SK-N-SH (cell line): ENCODE data around the gene GPR157. TPM values are rescaled to one million over a fixed set of nuclear protein-coding genes. Genes with fewer than 3 reads are reported as not detected.

ENCODE experiments used
- CTCF ChIA-PET: fragments of 300-600, 350-600 bp; formaldehyde crosslinking; extraction: SDS; loops from one replicate; lab custom pipeline; 2021; lab: Yijun Ruan, JAX
- POLR2A ChIA-PET: fragments of 350-600 bp; sonication (Branson Sonifier 250); formaldehyde crosslinking; extraction: SDS; loops from one replicate; lab custom pipeline; 2020; ENCODE audit warnings: antibody characterized with exemption, inconsistent platforms; lab: Yijun Ruan, JAX
- DNase-seq: peaks from one replicate; pipeline ENCODE4 v3.0.0; 2012
- H2AFZ ChIP-seq: fragments of 200-600 bp; sonication (generic); 2 replicates; pipeline ENCODE4 v1.8.1; 2016; ENCODE audit warnings: antibody characterized with exemption, mild to moderate bottlenecking, low read depth
- H3F3A ChIP-seq: fragments of 200-600 bp; sonication (generic); replicated peaks from 2 replicates; pipeline ENCODE3; 2016; ENCODE audit warnings: antibody characterized with exemption, mild to moderate bottlenecking; ENCODE audit not compliant: insufficient read depth
- H3K27ac ChIP-seq, 2 experiments: fragments of 200-500 bp in 1 of 2; fragments of 200-600 bp in 1 of 2; sonication (Bioruptor generic) in 1 of 2; sonication (generic), shearing (Covaris generic) in 1 of 2; 2 replicates each; pipeline versions ENCODE4 v1.5.1 to v1.6.1; 2014 to 2016; ENCODE audit warnings: low read depth in 2 of 2, inconsistent platforms in 1 of 2, low read length in 1 of 2, mild to moderate bottlenecking in 1 of 2, mixed read lengths in 1 of 2
- H3K27me3 ChIP-seq: fragments of 200-600 bp; sonication (generic), shearing (Covaris generic); 2 replicates; pipeline ENCODE4 v1.6.1; 2016; ENCODE audit warnings: mixed run types; ENCODE audit not compliant: insufficient read depth
- H3K36me3 ChIP-seq, 2 experiments: fragments of 200-500 bp in 1 of 2; fragments of 200-600 bp in 1 of 2; sonication (Bioruptor generic) in 1 of 2; sonication (generic) in 1 of 2; replicated peaks in 1 of 2; 2 replicates each; pipeline versions ENCODE3 to v1.5.1; 2014 to 2016; ENCODE audit warnings: low read length in 1 of 2, mild to moderate bottlenecking in 1 of 2; ENCODE audit not compliant: insufficient read depth in 2 of 2, control insufficient read depth in 1 of 2
- H3K4me1 ChIP-seq, 2 experiments: fragments of 200-500 bp in 1 of 2; fragments of 200-600 bp in 1 of 2; sonication (Bioruptor generic) in 1 of 2; sonication (generic), shearing (Covaris generic) in 1 of 2; 2 replicates each; pipeline versions ENCODE4 v1.5.1 to v1.6.1; 2014 to 2016; ENCODE audit warnings: low read depth in 1 of 2, low read length in 1 of 2, mixed run types in 1 of 2; ENCODE audit not compliant: insufficient read depth in 2 of 2, control insufficient read depth in 1 of 2
- H3K4me2 ChIP-seq: fragments of 200-600 bp; sonication (generic), shearing (Covaris generic); 2 replicates; pipeline ENCODE4 v1.6.1; 2017; ENCODE audit warnings: mixed run types
- H3K4me3 ChIP-seq, 2 experiments: fragments of 200-500 bp in 1 of 2; fragments of 200-600 bp in 1 of 2; sonication (Bioruptor generic) in 1 of 2; sonication (generic), shearing (Covaris generic) in 1 of 2; 2 replicates each; pipeline versions ENCODE4 v1.5.1 to v1.8.1; 2014 to 2016; ENCODE audit warnings: low read depth in 2 of 2, inconsistent platforms in 1 of 2, low read length in 1 of 2, mild to moderate bottlenecking in 1 of 2, mixed read lengths in 1 of 2, moderate library complexity in 1 of 2
- H3K79me2 ChIP-seq: fragments of 200-600 bp; sonication (generic); 2 replicates; pipeline ENCODE4 v1.8.1; 2017; ENCODE audit warnings: mild to moderate bottlenecking; ENCODE audit not compliant: insufficient read depth
- H3K9ac ChIP-seq: fragments of 200-600 bp; sonication (generic); 2 replicates; pipeline ENCODE4 v1.6.1; 2017; ENCODE audit warnings: mixed run types
- H3K9me2 ChIP-seq: fragments of 200-600 bp; sonication (generic); 2 replicates; pipeline ENCODE4 v1.6.1; 2017; ENCODE audit warnings: mixed run types
- H3K9me3 ChIP-seq: fragments of 200-600 bp; sonication (generic); 2 replicates; pipeline ENCODE4 v1.6.1; 2017; ENCODE audit warnings: mixed run types, mild to moderate bottlenecking, moderate library complexity
- H4K20me1 ChIP-seq: fragments of 200-600 bp; sonication (generic); 2 replicates; pipeline ENCODE4 v1.6.1; 2017; ENCODE audit warnings: mild to moderate bottlenecking, mixed run types; ENCODE audit not compliant: insufficient read depth
- CHD2 ChIP-seq: fragments of 150-350 bp; IDR thresholded peaks from 2 replicates; pipeline ENCODE4 v1.6.1; 2018; ENCODE audit warnings: low read length; ENCODE audit not compliant: partially characterized antibody
- CTCF ChIP-seq: fragments of 200-600 bp; sonication (generic); IDR thresholded peaks from 2 replicates; pipeline ENCODE4 v1.6.1; 2017; ENCODE audit warnings: antibody characterized with exemption, mild to moderate bottlenecking, moderate library complexity
- ELF1 ChIP-seq: IDR thresholded peaks from 2 replicates; pipeline ENCODE4 v1.4.0; 2012
- GABPA ChIP-seq: IDR thresholded peaks from 2 replicates; pipeline ENCODE4 v1.4.0; 2012; ENCODE audit warnings: low read depth, mild to moderate bottlenecking
- GATA2 ChIP-seq: sonication (generic); formaldehyde crosslinking; IDR thresholded peaks from 2 replicates; pipeline ENCODE4 v1.5.0; 2020; ENCODE audit warnings: mild to moderate bottlenecking, missing genetic modification reagents
- MEF2A ChIP-seq: IDR thresholded peaks from 2 replicates; pipeline ENCODE4 v1.4.0; 2012; ENCODE audit warnings: low read depth, borderline replicate concordance
- PBX3 ChIP-seq: IDR thresholded peaks from 2 replicates; pipeline ENCODE4; 2012
- RAD21 ChIP-seq: IDR thresholded peaks from 2 replicates; pipeline ENCODE4 v1.6.1; 2012; ENCODE audit warnings: mild to moderate bottlenecking, low read length
- REST ChIP-seq: IDR thresholded peaks from 2 replicates; pipeline ENCODE4 v1.6.1; 2012; ENCODE audit warnings: mild to moderate bottlenecking, low read depth, low read length, moderate library complexity
- SIN3A ChIP-seq: IDR thresholded peaks from 2 replicates; pipeline ENCODE4 v1.6.1; 2012; ENCODE audit warnings: low read depth, mild to moderate bottlenecking, low read length, moderate library complexity, borderline replicate concordance
- TEAD4 ChIP-seq: IDR thresholded peaks from 2 replicates; pipeline ENCODE4 v1.4.0; 2012; ENCODE audit warnings: mild to moderate bottlenecking, borderline replicate concordance; ENCODE audit not compliant: insufficient read depth
- YY1 ChIP-seq: IDR thresholded peaks from 2 replicates; pipeline ENCODE4 v1.4.0; 2012; ENCODE audit warnings: low read depth, mild to moderate bottlenecking
- WGBS: methylation state at CpG from one replicate; pipeline ENCODE4 v1.1.6; 2017; ENCODE audit warnings: low lambda C conversion rate; 5-methylcytosine and 5-hydroxymethylcytosine counted together
- polyA plus RNA-seq, 3 experiments: library from polyadenylated mRNA; depleted of rRNA; stranded (reverse); fragments of >200 nt; gene quantifications; 2 replicates each; pipeline ENCODE4 v1.2.3, GENCODE V29; 2012

GPR157 gene
- polyA plus RNA-seq, 1 of the 3 experiments (the other 2 are of a cell fraction): 1.8 TPM

DNA sequence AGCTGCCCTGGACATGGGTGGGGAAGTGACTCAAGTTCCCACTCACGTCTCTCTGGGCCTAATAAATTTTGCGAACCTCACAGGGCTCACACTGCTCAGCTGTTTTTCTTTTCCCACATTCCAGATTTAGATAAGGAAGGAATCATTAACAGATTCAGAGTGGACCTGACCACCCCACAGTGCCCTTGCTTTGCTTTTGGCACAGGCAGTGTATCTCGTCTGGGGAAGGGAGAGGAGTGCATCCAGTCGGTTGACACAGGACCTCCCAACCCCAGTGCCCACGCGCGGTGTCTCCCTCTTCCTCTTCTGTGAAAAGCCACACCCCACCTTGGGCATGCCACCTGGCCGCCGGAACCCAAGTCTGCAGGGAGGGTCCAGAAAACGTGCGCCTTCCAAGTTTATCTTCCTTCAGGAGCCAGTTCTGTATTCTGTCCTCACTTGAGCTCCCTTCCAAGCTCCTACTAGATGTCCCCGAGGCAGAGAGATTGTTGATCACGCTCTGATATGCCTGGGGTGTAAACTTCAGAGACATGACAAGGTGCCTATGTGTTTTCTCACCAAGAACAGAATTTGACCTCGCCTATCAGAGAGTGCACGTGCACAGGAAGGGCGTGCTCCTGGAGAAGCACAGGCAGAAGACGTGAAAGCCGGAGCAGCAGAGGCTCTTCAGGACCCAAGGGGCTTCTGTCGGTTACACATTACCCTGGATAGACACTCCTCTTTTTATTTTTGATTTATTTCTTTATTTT lies 50.0 kb downstream of the GPR157 start:
- Histone ChIP-seq H3K9ac (no peak overlapping the region), H3K4me2 (no peak overlapping the region)

DNA sequence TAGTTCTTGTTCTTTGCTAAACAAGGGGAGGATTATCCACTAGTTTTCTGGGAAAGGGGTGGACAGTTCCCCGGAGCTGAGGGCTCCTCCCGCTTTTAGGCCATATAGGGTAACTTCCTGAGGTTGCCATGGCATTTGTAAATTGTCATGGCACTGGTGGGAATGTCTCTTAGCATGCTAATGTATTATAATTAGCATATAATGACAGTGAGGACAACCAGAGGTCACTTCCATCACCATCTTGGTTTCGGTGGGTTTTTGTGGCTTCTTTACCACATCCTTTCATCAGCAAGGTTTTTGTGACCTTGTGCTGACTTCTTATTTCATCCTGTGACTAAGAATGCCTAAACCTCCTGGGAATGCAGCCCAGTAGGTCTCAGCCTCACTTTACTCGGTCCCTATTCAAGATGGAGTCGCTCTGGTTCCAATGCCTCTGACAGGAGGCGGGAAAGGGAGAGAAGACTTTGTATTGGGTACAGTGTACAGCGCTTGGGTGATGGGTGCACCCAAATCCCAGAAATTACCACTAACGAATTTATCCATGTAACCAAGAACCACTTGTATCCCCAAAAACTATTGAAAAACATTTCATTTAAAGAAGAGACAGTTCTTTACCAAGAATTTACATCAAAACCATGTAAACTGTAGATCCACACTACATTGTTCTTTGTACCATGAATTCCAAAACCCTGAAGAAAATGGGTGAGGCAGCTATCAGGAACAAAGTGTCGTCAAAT lies 50.7 kb downstream of the GPR157 start:
- Histone ChIP-seq H3K9me3 (no peaks in the 10 kb centered on the region), H3K4me3 (no peak overlapping the region), H3K27ac (no peak overlapping the region), H4K20me1 (no peaks in the 10 kb centered on the region), H3K4me2 (no peak overlapping the region), H2AFZ (no peak overlapping the region), H3K27me3 (no peaks in the 10 kb centered on the region), H3K9ac (no peak overlapping the region), H3K4me1 (no peaks in the 10 kb centered on the region), H3F3A (no peaks in the 10 kb centered on the region), H3K9me2 (no peaks in the 10 kb centered on the region), H3K79me2 (no peaks in the 10 kb centered on the region), H3K36me3 (no peaks in the 10 kb centered on the region)
- ChIA-PET POLR2A (no interaction called here), CTCF (no interaction called here)
- no peak for DNase-seq
- TF ChIP-seq CTCF (no peak), TEAD4 (no peak)
- 71% methylated on average over 9 of the region's 9 CpGs for WGBS

More for the DNA sequence above, 50.0 kb downstream of the GPR157 start:
- TF ChIP-seq RAD21: no peak
- no peak for TF ChIP-seq SIN3A
- no peak for TF ChIP-seq GATA2
- no peak for TF ChIP-seq YY1
- TF ChIP-seq TEAD4: no peak
- Histone ChIP-seq H4K20me1 (no peaks in the 10 kb centered on the region), H3K9me3 (no peaks in the 10 kb centered on the region), H3K27me3 (no peaks in the 10 kb centered on the region), H3K79me2 (no peaks in the 10 kb centered on the region), H3F3A (no peaks in the 10 kb centered on the region), H3K27ac (no peak overlapping the region), H3K36me3 (no peaks in the 10 kb centered on the region), H3K4me3 (no peak overlapping the region), H3K9me2 (no peaks in the 10 kb centered on the region), H2AFZ (no peak overlapping the region), H3K4me1 (no peaks in the 10 kb centered on the region)
- DNase-seq: no peak
- POLR2A ChIA-PET: no interaction called here
- WGBS: 79% methylated on average over 14 of the region's 19 CpGs
- CTCF ChIA-PET: no interaction called here

DNA sequence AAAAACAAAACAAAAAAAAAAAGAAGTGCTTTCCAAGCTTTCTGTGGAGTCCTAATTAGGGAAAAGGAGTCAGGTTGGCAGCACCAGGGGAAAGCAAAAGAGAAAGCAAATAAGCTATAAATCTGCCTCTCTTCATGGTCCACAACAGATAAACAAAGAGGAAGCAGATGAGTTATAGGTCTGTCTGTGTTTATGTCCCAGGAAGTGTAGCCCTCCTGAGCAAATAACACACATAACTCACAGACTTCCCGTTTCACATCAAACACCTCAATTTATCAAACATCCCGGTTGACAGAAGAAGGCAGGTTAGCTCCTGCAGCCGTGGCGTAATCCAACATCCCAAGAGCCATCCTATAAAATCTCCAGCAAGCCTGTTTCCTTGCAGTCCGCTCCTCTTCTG lies 53.9 kb downstream of the GPR157 start:
- no peaks in the 10 kb centered on the region for H3K9me2 ChIP-seq
- H3K9ac ChIP-seq: no peak overlapping the region
- no peaks in the 10 kb centered on the region for H3K36me3 ChIP-seq
- WGBS: 56% methylated on average over 5 of the region's 5 CpGs
- no peaks in the 10 kb centered on the region for H3F3A ChIP-seq
- DNase-seq: no peak
- no peaks in the 10 kb centered on the region for H3K4me1 ChIP-seq
- no peaks in the 10 kb centered on the region for H3K27me3 ChIP-seq
- no peaks in the 10 kb centered on the region for H3K79me2 ChIP-seq
- TF ChIP-seq REST (no peak), CHD2 (no peak), PBX3 (no peak), YY1 (no peak), GABPA (no peak), MEF2A (no peak), ELF1 (no peak)
- TF ChIP-seq, all 33 proteins: peak for 0
- ChIA-PET CTCF (interaction anchor here (0.6 to 2.1 kb wide), 6 partner anchors 10 to 760 kb away, joined by 3 to 4 read pairs (median 3); no protein-coding TSS in a partner anchor), POLR2A (no interaction called here)
- Histone ChIP-seq H4K20me1 (no peaks in the 10 kb centered on the region), H3K9me3 (no peaks in the 10 kb centered on the region), H2AFZ (no peak overlapping the region), H3K4me2 (no peak overlapping the region), H3K27ac (no peak overlapping the region), H3K4me3 (no peak overlapping the region)
